ENCODE measurements around the gene MGST3. TPM values are rescaled to one million over a fixed set of nuclear protein-coding genes. Genes with fewer than 3 reads are reported as not detected.

The MGST3 gene
- total RNA-seq, 5 donors from 2014 or later (not counting 1 experiment from before 2014, with no cell fraction given), result 33.1 to 66.7 (median 40.4) TPM

DNA sequence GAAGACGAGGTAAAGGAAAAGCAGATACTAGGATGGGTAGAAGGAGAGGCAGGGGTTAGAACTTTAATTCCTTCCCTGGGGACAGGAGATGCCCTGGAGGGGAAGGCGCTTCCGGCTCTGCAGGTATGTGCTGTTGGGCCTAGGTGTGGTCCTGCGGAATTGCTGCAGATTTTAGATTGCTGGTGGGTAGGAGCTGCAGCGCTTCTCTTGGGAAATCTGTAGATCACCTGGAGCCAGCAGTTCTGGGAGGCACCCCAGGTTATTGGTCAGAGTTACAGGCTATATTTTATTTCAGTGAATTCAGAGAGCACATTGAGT lies 1.1 kb downstream of the MGST3 start:
- POLR2A ChIA-PET, result interaction anchor here in 1 of 2 donors (0.5 kb wide), 1 partner anchor 128 kb away, joined by 3 read pairs; no protein-coding TSS in a partner anchor
- Mint-ChIP-seq H3K9me3 (no peaks in the 10 kb centered on the region), H3K4me1 (peaks cover 17 to 31% (median 30%) of the 10 kb centered on the region in 3 donors), H3K27ac (no peak overlapping the region), H3K4me3 (no peak overlapping the region), H3K27me3 (no peaks in the 10 kb centered on the region), H3K36me3 (peaks cover 5% of the 10 kb centered on the region)
- H3K9me3 ChIP-seq, result no peaks in the 10 kb centered on the region
- ATAC-seq (replicated peaks in 1 of 4) (no peak), DNase-seq (no peak)
- peaks cover 0 to 4% of the 10 kb centered on the region in 2 donors for H3K36me3 ChIP-seq (ENCODE audit: control insufficient read depth in 2 of 2, extremely low read depth in 1 of 2, insufficient read depth in 1 of 2, low read length in 1 of 2)
- peaks cover 11 to 21% of the 10 kb centered on the region in 2 experiments for H3K4me1 ChIP-seq (ENCODE audit: control insufficient read depth in 1 of 2, extremely low read depth in 1 of 2, insufficient read depth in 2 of 2, low read length in 2 of 2)
- 78% methylated on average over 5 of the region's 5 CpGs for WGBS (ENCODE audit: insufficient coverage)
- H3K27ac ChIP-seq (ENCODE audit: low read length), result no peak overlapping the region
- H3K4me3 ChIP-seq (ENCODE audit: control insufficient read depth in 1 of 2, extremely low read depth in 1 of 2, low read length in 1 of 2), result peak overlapping the region; percentile 69 to 74
- CTCF ChIA-PET, result interaction anchor here in 1 of 2 donors (0.6 to 2.9 kb wide), 2 partner anchors 27 to 31 kb away, joined by 4 to 11 read pairs; no protein-coding TSS in a partner anchor
- H3K27me3 ChIP-seq (replicated peaks in 1 of 2; ENCODE audit: control insufficient read depth in 2 of 2, extremely low read depth in 1 of 2, insufficient read depth in 2 of 2, low read length in 1 of 2), result no peaks in the 10 kb centered on the region

DNA sequence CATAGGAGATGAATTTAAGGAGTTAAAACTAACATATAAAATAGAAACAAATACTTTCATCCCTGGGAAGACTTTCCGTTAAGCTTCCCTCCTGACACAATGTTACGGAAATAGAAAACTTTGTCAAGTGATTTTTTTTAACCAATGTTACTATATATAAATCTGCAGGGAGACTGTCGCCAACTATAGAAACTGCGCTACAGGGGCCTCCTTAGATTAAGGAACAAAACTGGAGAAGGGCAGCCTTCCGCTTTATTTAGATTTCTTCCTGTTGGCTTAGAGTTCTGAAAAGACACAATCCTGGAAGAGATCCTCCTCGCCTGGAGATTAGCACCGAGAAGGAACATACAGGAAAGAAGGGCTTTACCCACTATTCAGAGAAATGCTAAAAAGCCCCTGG lies 1.5 kb downstream of the MGST3 start:
- H3K27me3 Mint-ChIP-seq, result no peaks in the 10 kb centered on the region
- peaks cover 19 to 35% (median 30%) of the 10 kb centered on the region in 3 donors for H3K4me1 Mint-ChIP-seq
- Histone ChIP-seq H3K36me3 (ENCODE audit: control insufficient read depth in 2 of 2, extremely low read depth in 1 of 2, insufficient read depth in 1 of 2, low read length in 1 of 2) (peaks cover 0 to 4% of the 10 kb centered on the region in 2 donors), H3K27me3 (replicated peaks in 1 of 2; ENCODE audit: control insufficient read depth in 2 of 2, extremely low read depth in 1 of 2, insufficient read depth in 2 of 2, low read length in 1 of 2) (no peaks in the 10 kb centered on the region), H3K4me3 (ENCODE audit: control insufficient read depth in 1 of 2, extremely low read depth in 1 of 2, low read length in 1 of 2) (peak overlapping the region in 1 of 2 donors; percentile 69), H3K27ac (ENCODE audit: low read length) (no peak overlapping the region), H3K4me1 (ENCODE audit: control insufficient read depth in 1 of 2, extremely low read depth in 1 of 2, insufficient read depth in 2 of 2, low read length in 2 of 2) (peaks cover 11 to 21% of the 10 kb centered on the region in 2 experiments), H3K9me3 (no peaks in the 10 kb centered on the region)
- no peaks in the 10 kb centered on the region for H3K9me3 Mint-ChIP-seq
- 100% methylated on average over 2 of the region's 7 CpGs for WGBS (ENCODE audit: insufficient coverage)
- H3K27ac Mint-ChIP-seq, result no peak overlapping the region
- H3K4me3 Mint-ChIP-seq, result peak overlapping the region in 1 of 3 donors; percentile 37
- POLR2A ChIA-PET, result no interaction called here
- H3K36me3 Mint-ChIP-seq, result peaks cover 9% of the 10 kb centered on the region
- DNase-seq (no peak), ATAC-seq (replicated peaks in 1 of 4) (no peak)
- CTCF ChIA-PET, result interaction anchor here in 1 of 2 donors (2.9 kb wide), 1 partner anchor 31 kb away, joined by 11 read pairs; no protein-coding TSS in a partner anchor

DNA sequence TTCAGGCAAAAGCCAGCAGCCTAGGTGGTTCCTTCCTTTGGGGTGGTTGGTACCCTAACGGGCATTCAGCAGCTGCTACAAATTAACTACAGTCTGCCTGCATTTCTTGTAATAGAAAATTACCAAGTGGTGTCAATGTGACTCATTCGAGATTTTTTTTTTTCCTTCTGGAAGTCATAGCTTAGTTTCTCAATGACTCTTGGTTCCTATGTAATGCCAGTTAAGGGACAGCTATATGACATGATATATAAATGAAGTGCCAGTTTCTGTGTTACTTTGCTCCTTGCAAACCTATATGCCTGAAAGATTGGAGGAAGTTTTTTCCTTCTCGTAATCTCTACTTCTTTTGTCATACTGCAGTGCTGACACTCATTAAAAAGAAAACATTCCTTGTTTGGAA lies 2.6 kb downstream of the MGST3 start:
- Mint-ChIP-seq H3K4me1 (peaks cover 19 to 43% (median 33%) of the 10 kb centered on the region in 3 donors), H3K27me3 (no peaks in the 10 kb centered on the region), H3K36me3 (peaks cover 9% of the 10 kb centered on the region), H3K9me3 (no peaks in the 10 kb centered on the region), H3K4me3 (no peak overlapping the region), H3K27ac (no peak overlapping the region)
- Histone ChIP-seq H3K4me1 (ENCODE audit: control insufficient read depth in 1 of 2, extremely low read depth in 1 of 2, insufficient read depth in 2 of 2, low read length in 2 of 2) (peaks cover 11 to 21% of the 10 kb centered on the region in 2 experiments), H3K27me3 (replicated peaks in 1 of 2; ENCODE audit: control insufficient read depth in 2 of 2, extremely low read depth in 1 of 2, insufficient read depth in 2 of 2, low read length in 1 of 2) (no peaks in the 10 kb centered on the region), H3K27ac (ENCODE audit: low read length) (no peak overlapping the region), H3K36me3 (ENCODE audit: control insufficient read depth in 2 of 2, extremely low read depth in 1 of 2, insufficient read depth in 1 of 2, low read length in 1 of 2) (peaks cover 0 to 4% of the 10 kb centered on the region in 2 donors), H3K4me3 (ENCODE audit: control insufficient read depth in 1 of 2, extremely low read depth in 1 of 2, low read length in 1 of 2) (no peak overlapping the region), H3K9me3 (no peaks in the 10 kb centered on the region)
- ATAC-seq (replicated peaks in 1 of 4) (no peak), DNase-seq (no peak)
- ChIA-PET POLR2A (interaction anchor here in 1 of 2 donors (0.7 kb wide), 3 partner anchors 21 to 202 kb away, joined by 4 to 9 read pairs (median 8); no protein-coding TSS in a partner anchor), CTCF (interaction anchor here (0.7 to 2.9 kb wide), 2 partner anchors 23 to 32 kb away, joined by 3 to 11 read pairs; no protein-coding TSS in a partner anchor)
- WGBS (ENCODE audit: insufficient coverage), result no CpG with 5 or more reads among the region's 3 CpGs

DNA sequence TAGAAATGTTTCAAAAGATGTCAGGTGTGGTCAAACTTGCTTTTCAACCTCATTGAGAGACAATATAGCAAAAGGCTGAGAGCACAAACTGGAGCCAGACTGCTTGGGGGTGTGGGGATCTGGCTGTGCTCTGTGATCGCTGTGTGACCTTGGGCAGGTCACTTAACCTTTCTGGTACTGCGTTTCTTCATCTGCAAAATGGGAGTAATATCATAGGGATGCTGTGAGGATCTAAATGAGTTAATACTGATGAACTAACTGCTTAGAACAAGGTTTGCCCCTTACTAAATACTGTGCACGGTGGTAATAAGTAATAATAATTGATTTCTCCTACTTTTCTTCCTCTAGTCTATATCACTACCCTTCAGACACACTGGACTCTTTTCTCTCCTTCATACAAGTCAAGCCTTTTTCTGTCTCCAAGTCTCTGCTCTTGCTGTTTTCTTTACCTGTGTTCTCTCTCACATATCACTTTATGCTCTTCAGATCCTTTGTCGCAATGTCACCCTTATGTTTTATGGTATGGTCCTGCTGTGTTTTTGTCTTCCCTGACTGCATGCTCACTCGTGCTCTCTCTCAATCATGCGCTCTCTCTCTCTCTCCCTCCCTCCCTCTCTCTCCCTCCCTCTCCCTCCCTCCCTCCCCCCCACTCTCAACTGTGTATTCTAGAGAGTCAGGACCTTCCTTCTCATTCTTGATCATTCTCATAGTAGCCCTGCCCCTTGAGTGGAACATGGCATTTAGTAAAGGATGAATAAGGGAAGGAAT lies 3.3 kb downstream of the MGST3 start:
- Histone ChIP-seq H3K27ac (ENCODE audit: low read length) (no peak overlapping the region), H3K4me1 (ENCODE audit: control insufficient read depth in 1 of 2, extremely low read depth in 1 of 2, insufficient read depth in 2 of 2, low read length in 2 of 2) (peaks cover 11 to 21% of the 10 kb centered on the region in 2 experiments), H3K27me3 (replicated peaks in 1 of 2; ENCODE audit: control insufficient read depth in 2 of 2, extremely low read depth in 1 of 2, insufficient read depth in 2 of 2, low read length in 1 of 2) (no peaks in the 10 kb centered on the region), H3K36me3 (ENCODE audit: control insufficient read depth in 2 of 2, extremely low read depth in 1 of 2, insufficient read depth in 1 of 2, low read length in 1 of 2) (peaks cover 2 to 9% of the 10 kb centered on the region in 2 donors), H3K4me3 (ENCODE audit: control insufficient read depth in 1 of 2, extremely low read depth in 1 of 2, low read length in 1 of 2) (no peak overlapping the region), H3K9me3 (no peaks in the 10 kb centered on the region)
- no peak for ATAC-seq (replicated peaks in 1 of 4)
- ChIA-PET CTCF (interaction anchor here (0.6 to 2.9 kb wide), 2 partner anchors 33 to 68 kb away, joined by 3 to 11 read pairs; no protein-coding TSS in a partner anchor), POLR2A (no interaction called here)
- Mint-ChIP-seq H3K4me1 (peaks cover 24 to 46% (median 37%) of the 10 kb centered on the region in 3 donors), H3K9me3 (no peaks in the 10 kb centered on the region), H3K4me3 (no peak overlapping the region), H3K36me3 (peaks cover 9% of the 10 kb centered on the region), H3K27ac (no peak overlapping the region), H3K27me3 (no peaks in the 10 kb centered on the region)
- no peak for DNase-seq
- no CpG with 5 or more reads among the region's 6 CpGs for WGBS (ENCODE audit: insufficient coverage)

DNA sequence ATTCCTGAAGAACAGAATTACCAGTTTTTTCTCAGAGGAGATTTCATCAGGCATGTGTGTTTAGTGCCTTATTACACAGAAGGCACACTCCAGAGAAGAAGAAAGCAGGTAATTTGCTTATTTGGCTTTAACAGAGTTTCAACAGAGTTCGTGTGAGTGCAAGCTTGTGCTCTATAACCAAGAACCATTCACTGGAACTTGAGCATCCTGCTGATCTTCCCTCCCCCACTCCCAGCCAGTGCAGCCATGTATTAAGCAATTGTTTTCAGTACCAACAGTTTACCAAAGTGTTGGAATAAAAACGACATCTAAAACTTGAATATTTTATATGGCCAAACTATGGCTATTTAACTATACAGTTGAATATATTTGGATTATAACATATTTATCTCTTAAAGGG lies 4.3 kb downstream of the MGST3 start:
- Histone ChIP-seq H3K27ac (ENCODE audit: low read length) (no peak overlapping the region), H3K27me3 (replicated peaks in 1 of 2; ENCODE audit: control insufficient read depth in 2 of 2, extremely low read depth in 1 of 2, insufficient read depth in 2 of 2, low read length in 1 of 2) (no peaks in the 10 kb centered on the region), H3K4me3 (ENCODE audit: control insufficient read depth in 1 of 2, extremely low read depth in 1 of 2, low read length in 1 of 2) (no peak overlapping the region), H3K36me3 (ENCODE audit: control insufficient read depth in 2 of 2, extremely low read depth in 1 of 2, insufficient read depth in 1 of 2, low read length in 1 of 2) (peaks cover 3 to 9% of the 10 kb centered on the region in 2 donors), H3K4me1 (ENCODE audit: control insufficient read depth in 1 of 2, extremely low read depth in 1 of 2, insufficient read depth in 2 of 2, low read length in 2 of 2) (peaks cover 7 to 17% of the 10 kb centered on the region in 2 experiments), H3K9me3 (no peaks in the 10 kb centered on the region)
- WGBS (ENCODE audit: insufficient coverage), result 83% methylated on average over 1 of the region's 2 CpGs
- POLR2A ChIA-PET, result no interaction called here
- Mint-ChIP-seq H3K9me3 (no peaks in the 10 kb centered on the region), H3K27ac (no peak overlapping the region), H3K36me3 (peaks cover 15% of the 10 kb centered on the region), H3K4me3 (no peak overlapping the region), H3K4me1 (peaks cover 24 to 48% (median 37%) of the 10 kb centered on the region in 3 donors), H3K27me3 (no peaks in the 10 kb centered on the region)
- CTCF ChIA-PET, result interaction anchor here in 1 of 2 donors (0.6 kb wide), 1 partner anchor 67 kb away, joined by 3 read pairs; no protein-coding TSS in a partner anchor
- no peak for DNase-seq
- ATAC-seq (replicated peaks in 1 of 4), result no peak

DNA sequence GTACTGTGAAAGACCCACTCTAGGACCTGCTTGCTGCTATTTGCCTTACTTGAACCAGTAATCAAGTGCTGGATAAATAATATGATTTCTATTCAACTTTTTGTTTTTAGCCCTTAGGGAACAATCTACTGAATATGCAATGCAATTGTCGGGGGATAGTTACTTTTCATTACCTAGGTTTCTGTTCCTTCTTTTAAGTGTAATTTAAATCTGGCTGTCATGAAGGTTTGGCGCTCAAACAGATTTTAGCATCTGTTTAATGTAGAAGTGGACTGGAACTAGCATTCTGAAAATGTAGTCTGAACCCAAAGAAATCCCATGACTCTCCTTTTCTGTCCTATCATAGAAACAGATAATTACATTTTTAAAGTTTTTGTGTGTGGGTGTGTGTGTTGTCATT lies 4.8 kb downstream of the MGST3 start:
- DNase-seq (no peak), ATAC-seq (replicated peaks in 1 of 4) (no peak)
- ChIA-PET CTCF (no interaction called here), POLR2A (no interaction called here)
- Histone ChIP-seq H3K27ac (ENCODE audit: low read length) (no peak overlapping the region), H3K9me3 (no peaks in the 10 kb centered on the region), H3K36me3 (ENCODE audit: control insufficient read depth in 2 of 2, extremely low read depth in 1 of 2, insufficient read depth in 1 of 2, low read length in 1 of 2) (peaks cover 3 to 9% of the 10 kb centered on the region in 2 donors), H3K4me3 (ENCODE audit: control insufficient read depth in 1 of 2, extremely low read depth in 1 of 2, low read length in 1 of 2) (no peak overlapping the region), H3K27me3 (replicated peaks in 1 of 2; ENCODE audit: control insufficient read depth in 2 of 2, extremely low read depth in 1 of 2, insufficient read depth in 2 of 2, low read length in 1 of 2) (no peaks in the 10 kb centered on the region), H3K4me1 (ENCODE audit: control insufficient read depth in 1 of 2, extremely low read depth in 1 of 2, insufficient read depth in 2 of 2, low read length in 2 of 2) (peaks cover 7 to 15% of the 10 kb centered on the region in 2 experiments)
- H3K27ac Mint-ChIP-seq, result no peak overlapping the region
- H3K4me3 Mint-ChIP-seq, result no peak overlapping the region
- no CpG with 5 or more reads among the region's 2 CpGs for WGBS (ENCODE audit: insufficient coverage)
- no peaks in the 10 kb centered on the region for H3K9me3 Mint-ChIP-seq
- H3K4me1 Mint-ChIP-seq, result peaks cover 24 to 53% (median 42%) of the 10 kb centered on the region in 3 donors
- H3K36me3 Mint-ChIP-seq, result peaks cover 15% of the 10 kb centered on the region
- no peaks in the 10 kb centered on the region for H3K27me3 Mint-ChIP-seq

Data from T-cell (primary cell).